ENCODE data around the gene ZBTB3.

Gene ZBTB3

DNA sequence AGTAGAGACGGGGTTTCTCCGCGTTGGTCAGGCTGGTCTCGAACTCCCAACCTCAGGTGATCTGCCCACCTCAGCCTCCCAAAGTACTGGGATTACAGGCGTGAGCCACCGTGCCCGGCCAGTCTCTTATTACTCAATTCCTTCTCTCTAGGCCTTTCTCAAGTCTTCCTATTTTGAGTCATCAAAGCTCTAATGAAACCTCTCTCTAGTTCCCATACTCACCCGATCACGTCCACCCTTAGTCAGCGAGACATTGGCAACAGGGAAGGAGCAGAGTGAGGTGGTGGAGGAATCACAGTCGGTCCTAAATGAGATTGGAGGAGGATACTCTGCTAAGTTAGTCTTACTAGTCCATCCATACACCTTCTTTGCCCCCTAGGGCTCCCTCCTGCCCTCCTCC, 51.7 kb downstream of the ZBTB3 start:
- DNase-seq (no peak), ATAC-seq (no peak)
- no peaks in the 10 kb centered on the region for H3K27me3 Mint-ChIP-seq
- no peaks in the 10 kb centered on the region for H3K9me3 Mint-ChIP-seq
- H3K4me3 Mint-ChIP-seq, result no peak overlapping the region
- H3K27ac Mint-ChIP-seq, result no peak overlapping the region
- peaks cover 16% of the 10 kb centered on the region for H3K36me3 Mint-ChIP-seq (ENCODE audit: low read depth)
- peaks cover 20% of the 10 kb centered on the region for H3K4me1 Mint-ChIP-seq
